GM21786 (cell line): ENCODE data around the gene GIMAP2.
"Not testable (repeated sequence)": the region's sequence is repeated elsewhere in the genome, so short reads cannot be mapped to it uniquely, and the experiment has no call there.

Source experiments
- ATAC-seq: cut with Tn5 transposase; IDR thresholded peaks from one replicate; pipeline ENCODE4 v1.9.1; 2021; ENCODE audit not compliant: unreplicated experiment

GIMAP2 gene

DNA sequence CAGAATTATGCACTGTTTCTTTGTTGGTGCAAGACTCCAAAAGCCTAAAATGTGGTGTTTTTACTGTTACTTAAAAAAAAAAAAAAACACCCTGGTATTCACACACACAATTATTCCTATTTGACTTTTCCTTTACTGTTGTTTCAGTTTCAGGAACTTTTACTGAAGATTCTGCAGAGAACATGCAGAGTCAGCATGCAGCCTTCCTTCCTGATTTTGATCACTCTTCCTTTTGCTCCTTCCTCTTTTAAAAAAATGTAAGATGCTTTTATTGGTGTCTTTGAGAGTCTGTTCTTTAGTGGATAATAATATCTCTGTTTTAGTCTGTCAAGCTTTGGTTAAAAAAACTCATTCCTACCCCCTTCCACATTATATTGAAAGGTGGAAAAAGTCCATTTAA lies 9.2 kb upstream of the GIMAP2 start:
- ATAC-seq: not testable (repeated sequence)

DNA sequence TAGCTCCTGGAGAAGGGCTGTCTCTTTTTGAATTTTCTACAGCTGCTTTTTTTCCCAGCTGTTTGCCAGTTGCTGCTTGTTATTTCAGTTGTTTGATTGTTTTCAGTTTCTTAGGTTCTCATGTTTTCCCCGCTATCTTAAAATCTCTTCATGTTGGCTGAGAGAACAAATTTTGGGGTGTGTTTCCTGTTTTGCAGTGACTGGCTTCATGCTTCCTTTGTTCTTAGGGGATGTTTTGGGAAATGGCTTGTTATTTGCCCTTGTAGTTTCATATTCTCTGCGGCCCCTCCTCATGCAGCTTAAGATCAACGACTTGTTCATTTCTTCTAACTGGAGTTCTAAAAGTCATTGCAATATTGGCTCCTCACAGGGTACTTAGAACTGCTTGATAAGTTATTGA lies 8.7 kb upstream of the GIMAP2 start:
- ATAC-seq: not testable (repeated sequence)

DNA sequence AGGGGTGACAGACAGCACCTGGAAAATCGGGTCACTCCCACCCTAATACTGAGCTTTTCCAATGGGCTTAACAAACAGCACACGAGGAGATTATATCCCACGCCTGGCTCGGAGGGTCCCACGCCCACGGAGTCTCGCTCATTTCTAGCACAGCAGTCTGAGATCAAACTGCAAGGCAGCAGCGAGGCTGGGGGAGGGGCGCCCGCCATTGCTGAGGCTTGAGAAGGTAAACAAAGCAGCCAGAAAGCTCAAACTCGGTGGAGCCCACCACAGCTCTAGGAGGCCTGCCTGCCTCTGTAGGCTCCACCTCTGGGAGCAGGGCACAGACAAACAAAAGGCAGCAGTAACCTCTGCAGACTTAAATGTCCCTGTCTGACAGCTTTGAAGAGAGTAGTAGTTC lies 6.9 kb upstream of the GIMAP2 start:
- not testable (repeated sequence) for ATAC-seq

DNA sequence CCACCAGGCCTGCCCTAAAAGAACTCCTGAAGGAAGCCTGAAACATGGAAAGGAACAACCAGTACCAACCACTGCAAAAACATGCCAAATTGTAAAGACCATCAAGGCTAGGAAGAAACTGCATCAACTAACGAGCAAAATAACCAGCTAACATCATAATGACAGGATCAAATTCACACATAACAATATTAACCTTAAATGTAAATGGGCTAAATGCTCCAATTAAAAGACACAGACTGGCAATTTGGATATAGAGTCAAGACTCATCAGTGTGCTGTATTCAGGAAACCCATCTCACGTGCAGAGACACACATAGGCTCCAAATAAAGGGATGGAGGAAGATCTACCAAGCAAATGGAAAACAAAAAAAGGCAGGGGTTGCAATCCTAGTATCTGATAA lies 5.1 kb upstream of the GIMAP2 start:
- ATAC-seq: not testable (repeated sequence)

DNA sequence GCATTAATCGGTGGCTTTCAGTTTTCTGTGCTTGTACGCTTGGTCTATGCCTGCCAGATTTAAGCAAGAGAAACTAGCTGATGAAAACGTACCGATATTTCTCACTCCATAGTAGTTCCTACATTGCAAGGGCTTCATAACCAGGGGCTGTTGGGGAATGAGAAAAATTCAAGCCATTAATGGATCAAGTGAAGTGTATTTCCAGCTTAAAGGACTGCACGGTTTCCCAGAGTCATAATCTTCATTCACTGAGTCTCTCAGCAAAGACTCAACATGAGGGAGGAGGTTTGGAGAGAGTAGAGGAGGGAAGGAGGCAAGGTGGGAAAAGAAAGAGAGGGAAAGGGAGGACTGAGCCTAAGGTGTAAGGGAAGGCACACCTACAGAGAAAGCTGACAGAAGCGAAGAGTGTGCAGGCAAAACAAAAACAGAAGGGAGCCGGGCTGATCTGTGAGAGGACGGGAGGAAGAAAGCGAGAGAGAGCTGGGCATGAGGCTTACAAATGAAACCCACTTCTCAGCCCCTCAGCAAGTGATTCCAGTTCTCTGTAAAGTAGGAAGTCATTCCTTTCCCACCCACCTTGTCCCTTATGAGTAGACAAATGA lies 625 bp downstream of the GIMAP2 start:
- peak; percentile 34 for ATAC-seq

DNA sequence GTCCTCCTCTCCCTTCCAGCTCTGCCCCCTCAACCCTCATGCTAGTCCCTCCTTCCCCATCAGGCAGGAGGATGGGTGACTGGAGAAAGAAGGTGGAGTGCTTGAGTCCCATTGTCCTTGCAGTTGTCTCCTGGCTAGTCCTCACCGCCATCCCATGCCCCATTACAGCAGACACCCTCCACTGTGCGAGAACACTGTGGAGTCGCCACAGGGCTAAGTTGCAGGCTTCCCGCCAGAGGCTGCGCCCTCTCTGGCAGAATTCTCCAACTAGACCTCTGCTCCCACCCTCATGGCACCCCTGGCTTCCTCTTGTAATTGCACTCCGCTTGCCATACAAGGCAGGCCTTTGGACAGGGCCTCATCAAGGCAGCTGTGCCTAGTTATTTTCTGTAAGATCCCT lies 3.1 kb downstream of the GIMAP2 start:
- ATAC-seq: no peak

DNA sequence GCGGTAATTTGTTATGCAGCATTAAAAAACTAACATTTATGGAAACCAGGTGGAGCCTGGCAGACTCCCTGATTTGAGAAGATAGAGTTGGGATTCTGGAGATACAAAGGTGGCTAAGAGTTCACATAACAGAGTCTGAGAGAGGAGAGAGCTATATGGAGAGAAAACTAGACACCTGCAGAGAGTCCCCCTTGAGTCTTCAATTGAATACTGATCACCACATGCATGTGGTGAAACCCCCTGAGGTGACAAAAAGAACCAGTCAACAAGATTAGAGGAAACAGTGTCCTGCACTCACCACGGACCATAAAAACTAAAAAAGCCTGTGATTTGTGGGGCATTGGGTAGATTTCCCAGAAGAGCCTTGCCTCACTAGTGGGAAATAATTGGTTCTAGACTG lies 10.1 kb downstream of the GIMAP2 start:
- ATAC-seq: no peak

DNA sequence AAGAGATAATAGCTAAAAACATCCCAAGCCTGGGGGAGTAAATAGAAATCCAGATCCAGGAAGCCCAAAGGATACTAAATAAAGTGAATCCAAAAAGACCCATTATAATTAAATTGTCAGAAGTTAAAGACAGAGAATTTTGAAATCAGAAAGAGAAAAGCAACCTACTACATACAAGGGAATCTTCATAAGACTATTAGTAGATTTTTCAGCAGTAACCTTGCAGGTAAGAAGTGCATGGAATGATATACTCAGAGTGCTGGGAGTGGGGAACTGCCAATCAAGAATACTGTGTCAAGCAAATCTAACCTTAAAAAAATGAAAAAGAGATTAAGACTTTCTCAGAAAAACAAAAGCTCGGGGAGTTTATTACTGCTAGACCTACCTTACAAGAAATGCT lies 17.7 kb downstream of the GIMAP2 start:
- ATAC-seq: no peak

DNA sequence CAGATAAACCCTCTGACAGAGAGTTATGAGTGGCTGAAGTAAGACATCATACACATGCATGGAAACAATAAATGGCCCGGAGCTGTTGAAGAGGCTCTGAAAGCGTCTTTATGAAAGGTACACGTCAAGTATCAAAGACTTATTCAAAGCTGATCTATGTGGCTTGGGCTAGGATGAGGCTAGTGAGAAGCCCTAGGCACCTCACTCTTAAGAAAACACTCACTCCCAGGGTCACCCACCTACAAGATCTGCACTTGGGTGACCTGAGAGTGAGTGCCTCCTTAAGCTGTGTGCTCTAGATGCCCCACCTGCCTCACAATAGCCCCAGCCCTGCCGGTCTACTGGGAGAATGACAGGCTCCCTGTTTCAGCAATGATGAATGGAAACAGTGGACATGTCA lies 29.8 kb downstream of the GIMAP2 start:
- no peak for ATAC-seq

DNA sequence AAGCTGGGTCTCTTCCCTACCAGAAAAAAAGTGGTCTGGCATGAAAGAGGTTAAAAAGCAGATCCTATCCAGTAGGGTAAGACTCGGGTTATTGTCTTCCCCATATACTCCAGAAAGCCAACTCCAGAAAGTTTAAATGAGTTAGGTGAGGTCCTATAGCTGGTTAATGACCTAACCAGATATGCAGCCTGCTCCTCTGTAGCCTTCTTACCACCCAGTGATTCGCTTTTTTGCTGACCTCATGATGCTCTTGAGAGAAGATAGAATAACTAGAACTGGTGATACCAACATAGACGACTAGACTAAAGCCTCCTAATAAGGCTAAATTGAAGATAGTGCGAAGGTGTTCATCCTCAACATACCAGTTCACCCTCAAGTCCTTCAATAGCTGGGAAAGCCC lies 30.2 kb downstream of the GIMAP2 start:
- ATAC-seq: no peak

DNA sequence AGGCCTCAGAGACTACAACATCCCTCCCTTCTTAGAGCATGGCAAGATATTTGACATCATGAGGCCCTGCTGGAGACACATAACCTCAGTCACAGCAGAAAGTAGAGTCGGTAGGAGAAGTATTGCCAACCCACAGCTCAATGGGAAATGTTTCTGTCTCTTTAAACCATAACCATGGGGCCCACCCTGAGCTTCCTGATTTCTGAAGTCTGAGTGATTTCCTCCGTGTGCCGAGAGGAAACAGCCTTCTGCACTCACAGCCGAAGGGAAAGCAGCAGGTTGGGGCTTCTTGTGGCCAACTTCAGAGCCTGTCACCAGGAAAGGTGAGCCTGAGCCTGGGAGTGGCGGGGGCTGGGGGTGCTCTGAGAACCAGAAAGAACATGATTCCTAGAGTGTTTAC lies 30.9 kb downstream of the GIMAP2 start, which contains the start of gene GIMAP1:
GIMAP1 (plus strand) TSS at position 246 of the 400 bp plus-strand sequence. CDS start 2,435 bp downstream, outside the sequence.
- ATAC-seq: peak; percentile 60

DNA sequence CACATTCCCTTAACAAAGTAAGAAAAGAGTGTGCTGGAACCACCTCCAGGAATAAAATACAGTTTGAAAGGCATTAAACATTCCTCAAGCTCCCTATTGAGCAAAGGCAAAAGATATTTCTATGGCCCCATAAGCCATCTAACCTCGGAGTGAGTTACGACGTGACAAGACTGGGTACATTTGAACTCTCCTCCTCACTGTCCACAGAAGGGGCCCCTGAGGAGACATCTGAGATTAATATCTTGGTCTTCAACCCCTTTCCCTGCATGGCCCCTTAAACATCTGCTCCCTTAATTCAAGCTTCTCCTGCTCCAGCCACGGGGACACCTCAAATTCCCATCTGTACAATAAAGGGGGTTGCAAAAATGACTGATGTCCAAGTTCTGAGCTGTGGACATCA lies 31.4 kb downstream of the GIMAP2 start:
- ATAC-seq: no peak

DNA sequence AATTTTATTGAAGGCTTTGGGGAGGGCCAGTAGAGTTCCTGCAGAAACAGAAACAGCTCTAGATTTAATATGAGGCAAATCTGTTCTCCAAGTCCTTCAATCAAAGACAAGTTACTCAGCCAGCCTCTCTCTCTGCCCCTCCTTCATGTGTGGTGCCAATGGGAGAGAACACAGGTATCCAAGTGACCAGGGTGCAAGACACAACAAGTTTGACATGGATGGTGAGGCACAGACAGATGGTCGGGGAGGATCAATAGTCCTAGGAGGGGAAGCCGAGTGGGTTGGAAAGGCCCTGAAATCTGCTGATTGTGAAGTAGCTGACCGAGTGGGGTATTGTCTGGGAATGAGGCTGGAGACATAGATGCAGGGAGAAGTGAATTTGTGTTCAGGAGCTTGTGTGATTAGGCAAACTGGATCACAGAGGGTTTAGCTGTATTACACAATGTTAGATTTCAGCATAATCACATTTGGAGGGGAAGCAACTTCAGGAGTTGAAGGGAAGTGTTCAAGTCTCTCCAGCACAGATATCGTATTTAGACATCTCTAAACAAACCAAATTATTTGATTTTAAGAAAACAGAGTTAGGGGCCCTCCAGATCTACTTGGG lies 32.4 kb downstream of the GIMAP2 start:
- no peak for ATAC-seq

DNA sequence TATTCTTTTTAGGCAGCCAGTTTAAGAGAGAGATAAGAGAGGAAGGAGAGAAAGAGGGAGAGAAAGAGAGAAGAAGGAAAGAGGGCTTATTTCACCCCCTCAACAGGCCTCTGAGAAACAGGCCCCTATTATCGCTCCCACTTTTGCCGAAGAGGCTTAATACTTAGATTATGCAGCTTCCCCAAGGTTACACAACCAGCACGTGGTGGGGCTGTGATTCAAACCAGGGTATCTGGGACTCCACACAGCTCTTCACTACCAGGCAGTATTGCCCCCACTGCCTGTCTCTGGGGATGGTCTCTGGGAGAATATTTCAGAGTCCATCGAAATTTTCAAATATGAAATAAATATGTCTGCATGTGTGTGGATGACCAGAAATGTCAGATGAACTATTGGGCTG lies 33.9 kb downstream of the GIMAP2 start:
- no peak for ATAC-seq

DNA sequence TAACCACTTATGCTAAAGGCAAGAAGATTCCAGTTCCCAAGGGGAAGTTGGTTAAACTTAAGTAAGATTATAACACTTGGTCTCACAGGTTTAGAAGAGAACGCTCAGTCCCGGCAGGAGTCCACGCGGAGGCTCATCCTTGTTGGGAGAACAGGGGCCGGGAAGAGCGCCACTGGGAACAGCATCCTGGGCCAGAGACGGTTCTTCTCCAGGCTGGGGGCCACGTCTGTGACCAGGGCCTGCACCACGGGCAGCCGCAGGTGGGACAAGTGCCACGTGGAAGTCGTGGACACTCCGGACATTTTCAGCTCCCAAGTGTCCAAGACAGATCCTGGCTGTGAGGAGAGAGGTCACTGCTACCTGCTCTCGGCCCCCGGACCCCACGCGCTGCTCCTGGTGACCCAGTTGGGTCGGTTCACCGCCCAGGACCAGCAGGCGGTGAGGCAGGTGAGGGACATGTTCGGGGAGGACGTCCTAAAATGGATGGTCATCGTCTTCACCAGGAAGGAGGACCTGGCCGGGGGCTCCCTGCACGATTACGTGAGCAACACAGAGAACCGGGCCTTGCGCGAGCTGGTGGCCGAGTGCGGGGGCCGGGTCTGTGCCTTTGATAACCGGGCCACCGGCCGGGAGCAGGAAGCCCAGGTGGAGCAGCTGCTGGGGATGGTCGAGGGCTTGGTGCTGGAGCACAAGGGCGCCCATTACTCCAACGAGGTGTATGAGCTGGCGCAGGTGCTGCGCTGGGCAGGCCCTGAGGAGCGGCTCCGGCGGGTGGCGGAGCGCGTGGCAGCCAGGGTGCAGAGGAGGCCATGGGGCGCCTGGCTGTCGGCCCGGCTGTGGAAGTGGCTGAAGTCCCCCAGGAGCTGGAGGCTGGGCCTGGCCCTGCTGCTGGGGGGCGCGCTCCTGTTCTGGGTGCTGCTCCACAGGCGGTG lies 34.7 kb downstream of the GIMAP2 start:
- no peak for ATAC-seq

DNA sequence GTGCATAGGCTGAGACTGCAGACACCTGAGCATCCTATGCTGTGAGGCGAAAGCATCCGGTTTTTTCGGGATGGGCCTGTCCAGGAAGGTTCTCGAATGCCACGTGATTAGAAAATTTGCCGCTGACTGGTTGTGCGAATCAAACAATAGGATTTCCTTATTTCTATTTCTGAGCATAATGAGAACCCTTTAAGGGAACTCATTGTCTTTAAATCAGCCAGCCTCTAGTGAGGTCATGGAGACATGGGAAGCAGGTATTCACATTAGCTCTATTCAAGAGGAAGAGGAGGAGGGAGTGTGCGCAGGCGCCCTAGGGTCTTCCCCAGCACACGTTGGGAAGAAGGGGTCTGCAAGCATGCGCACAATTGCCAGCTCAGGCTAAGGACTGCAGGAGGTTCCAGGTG lies 36.5 kb downstream of the GIMAP2 start:
- no peak for ATAC-seq

DNA sequence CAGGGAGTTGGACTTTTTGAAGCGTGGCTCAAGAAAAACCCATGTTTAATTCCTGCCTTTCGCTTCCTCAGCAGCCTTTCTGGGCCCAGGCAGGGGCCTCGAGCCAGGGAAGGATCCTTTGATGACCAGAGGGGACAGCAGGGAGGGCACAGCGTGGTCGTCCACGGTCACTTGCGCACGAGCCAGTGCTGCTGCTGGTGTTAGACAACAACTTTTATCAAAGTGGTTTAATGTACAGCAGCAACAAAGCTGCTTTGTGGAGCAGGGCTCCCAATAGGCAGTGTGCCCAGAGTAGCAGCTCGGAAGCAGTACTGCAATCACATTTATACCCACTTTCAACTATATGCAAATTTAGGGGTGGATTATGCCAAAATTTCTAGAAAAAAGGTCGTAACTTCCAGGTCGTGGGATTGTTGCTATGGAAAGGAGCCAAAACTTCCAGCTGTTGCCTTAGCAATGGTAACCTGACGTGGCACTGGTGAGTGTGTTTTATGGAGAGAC lies 37.0 kb downstream of the GIMAP2 start:
- ATAC-seq: no peak

DNA sequence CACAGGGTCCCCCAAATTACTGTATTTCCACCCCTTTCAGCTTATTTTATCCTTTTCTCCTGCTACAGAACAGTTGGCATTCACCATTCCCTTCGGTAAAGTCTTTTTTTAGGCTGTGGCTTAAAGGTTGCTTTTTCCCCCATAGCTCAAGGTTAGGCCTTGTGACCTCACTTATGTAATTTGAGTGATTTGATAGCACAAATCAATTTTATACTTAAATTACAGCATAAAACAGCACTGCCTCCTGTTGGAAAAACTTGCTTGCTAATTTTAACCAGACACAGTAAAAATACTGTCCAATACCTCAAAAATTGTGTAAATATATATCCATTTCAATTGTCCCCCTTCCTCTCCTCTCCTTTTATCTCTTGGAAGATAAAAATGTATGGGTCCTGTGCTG lies 38.0 kb downstream of the GIMAP2 start:
- ATAC-seq: no peak

DNA sequence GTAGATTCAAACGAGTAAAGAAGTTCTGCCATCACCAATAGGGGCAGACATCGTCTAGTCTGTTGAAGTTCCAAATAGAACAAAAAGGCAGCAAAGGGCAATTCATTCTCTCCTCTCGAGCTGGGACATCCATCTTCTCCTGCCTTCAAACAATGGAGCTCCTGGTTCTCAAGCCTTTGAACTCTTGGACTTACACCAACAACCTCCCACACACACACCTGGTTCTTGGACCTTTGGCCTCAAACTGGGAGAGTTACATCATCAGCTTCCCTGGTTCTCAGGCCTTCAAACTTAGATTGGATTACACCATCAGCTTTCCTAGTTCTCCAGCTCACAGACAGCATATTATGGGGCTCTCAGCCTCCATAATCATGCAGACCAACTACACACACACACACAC lies 41.9 kb downstream of the GIMAP2 start:
- no peak for ATAC-seq

DNA sequence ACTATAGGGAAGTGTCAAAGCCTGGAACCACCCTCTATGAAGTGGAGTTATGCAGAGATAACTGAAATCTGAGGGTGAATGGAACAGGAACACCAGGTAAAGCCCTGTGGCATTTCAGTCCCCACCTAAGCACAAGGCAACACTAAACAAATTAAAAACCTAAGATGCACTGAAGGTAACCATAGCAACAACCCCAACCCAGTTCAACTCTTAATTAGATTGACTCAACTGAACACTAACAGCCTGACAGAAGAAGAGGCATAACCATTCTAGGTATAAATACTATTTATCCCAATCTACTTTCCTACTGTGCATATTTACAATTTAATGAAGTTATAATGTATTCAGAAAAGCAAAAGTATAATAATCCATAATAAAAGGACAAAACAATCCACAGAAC lies 42.5 kb downstream of the GIMAP2 start:
- ATAC-seq: no peak

DNA sequence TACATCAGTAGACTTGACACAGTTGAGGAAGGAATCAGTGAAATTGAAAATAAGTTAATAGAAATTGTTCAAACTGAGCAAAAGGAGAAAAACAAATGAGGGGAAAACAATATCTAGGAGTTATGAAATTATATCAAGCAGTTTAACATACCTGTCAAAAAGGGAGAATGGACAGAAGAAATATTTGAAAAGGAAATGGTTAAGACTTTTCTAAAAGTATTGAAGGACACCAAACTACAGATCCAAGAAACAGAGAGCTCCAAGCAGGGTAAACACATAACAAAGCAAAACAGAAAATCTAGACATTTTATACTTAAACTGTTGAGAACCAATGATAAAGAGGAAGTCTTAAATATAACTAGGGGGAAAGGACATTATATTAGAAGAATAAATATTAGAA lies 43.1 kb downstream of the GIMAP2 start:
- no peak for ATAC-seq

DNA sequence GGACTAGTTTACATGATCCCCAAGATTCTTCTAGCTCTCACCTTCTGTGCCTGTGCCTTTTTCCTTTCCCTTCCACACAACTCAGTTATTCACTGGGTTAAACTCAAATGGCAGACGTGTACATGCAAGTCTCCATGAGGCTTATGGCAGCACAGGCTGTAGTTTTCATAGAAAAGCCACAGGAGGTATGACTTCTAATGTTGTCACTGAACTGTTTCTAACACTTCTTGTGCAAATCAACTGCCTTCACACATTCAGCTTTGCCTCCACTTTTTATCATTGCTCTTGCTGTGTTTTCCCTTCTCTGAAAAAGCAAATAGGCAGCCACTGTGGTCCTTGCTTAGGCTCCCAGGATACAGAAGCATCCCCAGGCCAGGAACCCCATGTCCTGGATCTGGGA lies 46.4 kb downstream of the GIMAP2 start:
- no peak for ATAC-seq
